Measurements from ENCODE around the gene FBXL14. TPM values are rescaled to one million over a fixed set of nuclear protein-coding genes. Genes with fewer than 3 reads are reported as not detected.

FBXL14 gene, protein sequence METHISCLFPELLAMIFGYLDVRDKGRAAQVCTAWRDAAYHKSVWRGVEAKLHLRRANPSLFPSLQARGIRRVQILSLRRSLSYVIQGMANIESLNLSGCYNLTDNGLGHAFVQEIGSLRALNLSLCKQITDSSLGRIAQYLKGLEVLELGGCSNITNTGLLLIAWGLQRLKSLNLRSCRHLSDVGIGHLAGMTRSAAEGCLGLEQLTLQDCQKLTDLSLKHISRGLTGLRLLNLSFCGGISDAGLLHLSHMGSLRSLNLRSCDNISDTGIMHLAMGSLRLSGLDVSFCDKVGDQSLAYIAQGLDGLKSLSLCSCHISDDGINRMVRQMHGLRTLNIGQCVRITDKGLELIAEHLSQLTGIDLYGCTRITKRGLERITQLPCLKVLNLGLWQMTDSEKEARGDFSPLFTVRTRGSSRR
- total RNA-seq (2014; rRNA removed; shearing (Covaris generic)), result 15.0 and 16.3 TPM in 2 replicates

- Histone ChIP-seq H3K36me3 (no peaks in the 10 kb centered on the region), H3K27me3 (no peaks in the 10 kb centered on the region), H3K4me1 (peaks cover 34% of the 10 kb centered on the region), H3K9me3 (replicated peaks) (no peaks in the 10 kb centered on the region), H3K27ac (peak within 1 kb of the TSS; percentile 37), H3K4me3 (peak within 1 kb of the TSS; percentile 78)
- peak; percentile 93 for DNase-seq
These were observed at the start of gene FBXL14 for GRCh38 chr12:1594261-1595025. TSS of gene FBXL14 (minus strand) at chr12:1594581. CDS start at chr12:1594066, 515 bp downstream.

- Histone ChIP-seq H3K27me3 (no peaks in the 10 kb centered on the region), H3K4me3 (no peak overlapping the region), H3K9me3 (replicated peaks) (no peaks in the 10 kb centered on the region), H3K36me3 (peaks cover 38% of the 10 kb centered on the region), H3K27ac (no peak overlapping the region), H3K4me1 (no peaks in the 10 kb centered on the region)
- DNase-seq, result no peak
These were observed 49.6 kb upstream of the FBXL14 start for GRCh38 chr12:1643905-1644533.

DNA sequence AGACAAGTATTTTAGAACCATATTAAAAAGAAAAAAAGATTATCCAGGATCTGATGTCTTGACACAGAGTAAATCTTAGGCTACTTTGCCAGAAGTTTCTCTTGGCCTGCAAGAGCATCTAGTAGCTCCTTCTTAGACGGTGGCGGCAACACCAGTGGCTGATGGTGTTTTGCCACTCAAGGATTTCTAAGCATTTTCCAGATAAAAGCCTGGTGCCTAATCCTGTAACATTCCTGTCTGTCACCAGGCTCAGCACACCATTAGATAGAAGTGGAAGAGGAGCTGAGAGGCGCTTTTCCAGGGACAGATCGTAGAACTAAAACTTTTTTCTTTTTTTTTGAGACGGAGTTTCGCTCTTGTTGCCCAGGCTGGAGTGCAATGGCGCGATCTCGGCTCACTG lies 48.7 kb upstream of the FBXL14 start:
- H3K4me1 ChIP-seq, result no peaks in the 10 kb centered on the region
- DNase-seq, result no peak
- H3K4me3 ChIP-seq, result no peak overlapping the region
- no peaks in the 10 kb centered on the region for H3K9me3 ChIP-seq (replicated peaks)
- H3K36me3 ChIP-seq, result peaks cover 36% of the 10 kb centered on the region
- no peaks in the 10 kb centered on the region for H3K27me3 ChIP-seq
- no peak overlapping the region for H3K27ac ChIP-seq

DNA sequence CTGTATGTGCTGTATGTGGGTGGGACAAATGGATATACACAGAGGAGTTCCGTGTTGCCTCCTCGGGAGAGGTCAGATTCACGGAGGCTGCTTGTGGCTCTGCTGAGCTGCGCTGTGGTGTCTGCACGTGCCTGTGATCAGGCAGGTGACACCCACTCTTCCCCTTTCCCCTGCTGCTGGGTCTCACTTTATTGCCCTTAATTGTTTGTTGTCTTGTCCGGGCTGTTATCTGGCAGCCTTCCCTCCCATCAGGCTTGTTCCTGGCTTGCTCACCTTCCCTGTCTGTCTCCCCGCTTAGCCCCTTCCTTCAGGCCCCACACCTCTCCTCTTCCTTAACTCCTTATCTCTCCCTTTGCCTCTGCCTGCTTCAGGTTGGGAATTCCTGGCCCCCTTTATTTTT lies 48.1 kb upstream of the FBXL14 start:
- Histone ChIP-seq H3K36me3 (peaks cover 34% of the 10 kb centered on the region), H3K27me3 (no peaks in the 10 kb centered on the region), H3K9me3 (replicated peaks) (no peaks in the 10 kb centered on the region), H3K4me1 (no peaks in the 10 kb centered on the region), H3K27ac (no peak overlapping the region), H3K4me3 (no peak overlapping the region)
- DNase-seq, result no peak

DNA sequence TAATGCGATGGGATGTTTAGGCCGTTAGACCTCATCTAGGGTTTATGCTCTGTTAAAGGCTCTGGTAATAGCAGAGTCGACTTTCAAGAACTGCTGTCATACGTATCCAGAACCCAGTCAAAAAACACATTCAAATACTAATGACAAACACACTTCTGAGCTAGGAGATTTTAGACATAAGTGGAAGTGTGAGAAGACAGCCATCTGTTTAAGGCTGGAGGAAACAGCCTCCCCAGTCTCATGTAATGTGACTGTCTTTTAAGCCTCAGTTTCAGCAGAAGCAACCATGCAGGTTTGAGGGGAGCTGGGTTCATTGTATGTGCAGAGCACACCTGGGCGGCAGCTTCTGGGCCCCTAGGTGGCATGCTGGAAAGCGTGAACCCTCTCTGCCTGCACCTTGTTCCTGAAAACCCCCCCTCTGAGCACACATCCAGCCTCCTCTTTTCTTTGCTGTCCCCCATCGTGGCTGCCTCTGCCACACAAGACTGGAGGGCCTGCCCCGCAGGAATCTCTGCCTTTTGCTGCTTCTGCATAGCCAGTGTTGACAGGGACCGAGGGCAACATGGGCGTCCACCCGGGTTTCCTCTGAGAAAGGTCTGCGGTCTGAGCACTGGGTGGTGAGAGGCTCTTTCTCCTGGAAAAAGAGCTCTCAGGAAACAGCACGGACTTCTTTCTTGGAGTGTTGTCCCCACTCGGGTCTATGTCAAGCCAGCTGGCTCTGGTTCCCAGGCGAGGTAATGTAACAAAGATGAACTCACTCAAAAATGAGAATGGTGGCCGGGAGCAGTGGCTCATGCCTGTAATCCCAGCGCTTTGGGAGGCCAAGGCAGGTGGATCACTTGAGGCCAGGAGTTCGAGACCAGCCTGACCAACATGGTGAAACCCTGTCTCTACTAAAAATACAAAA lies 46.2 kb upstream of the FBXL14 start:
- no peak overlapping the region for H3K4me3 ChIP-seq
- no peaks in the 10 kb centered on the region for H3K4me1 ChIP-seq
- no peak for DNase-seq
- H3K36me3 ChIP-seq, result peaks cover 28% of the 10 kb centered on the region
- H3K9me3 ChIP-seq (replicated peaks), result no peaks in the 10 kb centered on the region
- H3K27me3 ChIP-seq, result no peaks in the 10 kb centered on the region
- no peak overlapping the region for H3K27ac ChIP-seq

- no peak for DNase-seq
- Histone ChIP-seq H3K36me3 (peaks cover 33% of the 10 kb centered on the region), H3K4me3 (no peak overlapping the region), H3K27me3 (no peaks in the 10 kb centered on the region), H3K27ac (no peak overlapping the region), H3K9me3 (replicated peaks) (no peaks in the 10 kb centered on the region), H3K4me1 (no peaks in the 10 kb centered on the region)
These were observed 45.2 kb upstream of the FBXL14 start for GRCh38 chr12:1639538-1639937.

DNA sequence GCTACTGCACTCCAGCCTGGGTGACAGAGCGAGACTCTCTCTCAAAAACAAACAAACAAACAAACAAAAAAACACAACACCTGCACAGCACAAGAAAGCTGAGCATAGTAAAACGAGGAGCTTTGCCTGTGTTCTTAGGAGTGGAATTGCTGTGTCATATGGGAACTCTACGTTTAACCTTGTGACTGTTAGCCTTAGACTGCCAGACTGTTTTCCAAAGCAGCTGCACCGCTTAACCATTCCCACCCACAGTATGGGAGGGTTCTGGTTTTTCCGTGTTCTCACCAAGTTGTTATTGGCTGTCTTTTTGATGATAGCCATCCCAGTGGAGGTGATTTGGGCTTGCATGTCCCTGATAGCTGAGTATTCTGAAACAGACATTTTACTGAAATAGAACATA lies 43.8 kb upstream of the FBXL14 start:
- H3K36me3 ChIP-seq, result peaks cover 34% of the 10 kb centered on the region
- no peaks in the 10 kb centered on the region for H3K9me3 ChIP-seq (replicated peaks)
- DNase-seq, result no peak
- H3K27ac ChIP-seq, result no peak overlapping the region
- no peaks in the 10 kb centered on the region for H3K27me3 ChIP-seq
- no peak overlapping the region for H3K4me3 ChIP-seq
- no peaks in the 10 kb centered on the region for H3K4me1 ChIP-seq

DNA sequence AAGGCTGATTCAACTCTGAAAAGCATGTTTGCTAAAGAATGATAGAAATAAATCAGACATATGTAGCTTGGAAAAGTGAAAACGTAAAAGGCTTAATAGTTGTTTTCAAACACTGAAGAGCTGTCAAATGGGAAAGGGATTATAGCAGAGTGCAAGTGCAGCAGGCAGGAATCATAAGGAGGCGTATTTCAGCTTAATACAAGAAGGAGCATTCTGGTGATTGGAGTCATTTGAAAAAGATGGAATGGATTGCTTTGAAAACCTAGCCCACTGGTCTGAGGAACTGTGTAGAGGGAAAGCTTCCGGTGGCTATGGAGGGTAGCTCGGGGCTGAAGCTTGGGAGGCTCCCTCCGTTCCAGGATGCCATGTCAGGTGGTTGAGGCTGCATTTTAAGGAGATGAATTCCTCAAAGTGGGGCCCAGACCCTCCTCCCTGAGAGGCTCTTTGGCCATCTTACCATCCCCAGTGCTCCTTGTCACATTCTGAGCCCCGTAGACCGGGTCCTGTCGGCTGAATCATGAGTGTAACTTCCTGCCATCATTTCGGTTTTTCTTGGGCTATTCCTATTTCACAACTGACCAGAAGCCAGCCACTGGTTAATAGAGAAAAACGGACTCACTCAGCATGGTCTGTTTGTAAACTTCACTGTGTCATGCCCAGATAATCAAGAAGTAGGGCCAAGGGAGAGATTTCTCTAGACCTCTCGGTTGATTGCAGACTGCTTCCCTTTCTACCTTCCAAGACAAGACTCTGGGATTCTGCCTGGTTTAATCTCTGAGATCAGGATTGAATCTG lies 41.1 kb upstream of the FBXL14 start:
- DNase-seq, result no peak
- Histone ChIP-seq H3K27ac (no peak overlapping the region), H3K27me3 (no peaks in the 10 kb centered on the region), H3K4me3 (no peak overlapping the region), H3K36me3 (peaks cover 41% of the 10 kb centered on the region), H3K9me3 (replicated peaks) (no peaks in the 10 kb centered on the region), H3K4me1 (peaks cover 4% of the 10 kb centered on the region)

- DNase-seq, result peak; percentile 66 to 78
- Histone ChIP-seq H3K27me3 (no peaks in the 10 kb centered on the region), H3K9me3 (replicated peaks) (no peaks in the 10 kb centered on the region), H3K4me3 (no peak overlapping the region), H3K4me1 (peaks cover 4% of the 10 kb centered on the region), H3K27ac (no peak overlapping the region), H3K36me3 (peaks cover 37% of the 10 kb centered on the region)
These were observed 40.3 kb upstream of the FBXL14 start for GRCh38 chr12:1634590-1635191.

DNA sequence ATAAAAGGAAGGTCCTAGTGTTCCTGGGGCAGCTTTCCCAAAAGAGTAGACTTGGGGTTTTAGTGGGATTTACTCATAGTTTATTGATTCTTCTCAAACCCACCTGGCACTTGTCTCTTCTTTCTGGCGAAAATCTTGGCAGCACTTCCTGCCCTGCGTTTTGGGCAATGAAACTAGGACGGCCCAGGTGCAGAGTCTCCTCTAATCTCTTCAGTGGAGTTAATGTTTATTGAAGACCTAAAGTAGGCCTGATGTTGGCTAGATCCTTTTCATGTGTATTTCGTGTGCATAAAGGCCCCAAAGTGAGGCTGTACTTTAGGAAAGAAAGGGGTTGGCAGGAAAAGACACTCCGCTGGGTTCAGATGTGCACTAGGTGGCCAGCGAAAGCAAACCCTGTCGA lies 39.8 kb upstream of the FBXL14 start:
- no peak for DNase-seq
- Histone ChIP-seq H3K27ac (no peak overlapping the region), H3K27me3 (no peaks in the 10 kb centered on the region), H3K9me3 (replicated peaks) (no peaks in the 10 kb centered on the region), H3K4me3 (no peak overlapping the region), H3K4me1 (peaks cover 4% of the 10 kb centered on the region), H3K36me3 (peaks cover 37% of the 10 kb centered on the region)

DNA sequence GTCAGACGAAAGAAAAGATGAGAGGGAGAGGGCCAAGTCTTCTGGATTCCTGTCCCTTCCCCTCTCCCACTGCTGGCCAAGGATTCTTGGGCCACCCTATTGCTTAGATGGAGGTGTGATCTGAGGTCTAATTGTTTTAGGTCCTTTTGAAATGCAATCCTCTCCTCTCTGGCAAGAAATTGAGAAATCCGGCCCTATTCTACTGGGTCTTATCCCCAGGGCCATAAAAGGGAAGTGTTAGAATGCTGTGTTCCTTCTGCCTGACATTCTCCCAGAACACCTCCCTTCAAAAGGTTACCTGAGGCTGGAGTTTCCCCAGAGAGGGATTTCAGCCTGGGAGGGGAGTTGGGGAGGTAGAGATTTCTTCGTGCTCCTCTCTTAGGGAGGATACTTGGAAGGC lies 39.1 kb upstream of the FBXL14 start:
- no peak overlapping the region for H3K4me3 ChIP-seq
- H3K27ac ChIP-seq, result no peak overlapping the region
- no peak for DNase-seq

DNA sequence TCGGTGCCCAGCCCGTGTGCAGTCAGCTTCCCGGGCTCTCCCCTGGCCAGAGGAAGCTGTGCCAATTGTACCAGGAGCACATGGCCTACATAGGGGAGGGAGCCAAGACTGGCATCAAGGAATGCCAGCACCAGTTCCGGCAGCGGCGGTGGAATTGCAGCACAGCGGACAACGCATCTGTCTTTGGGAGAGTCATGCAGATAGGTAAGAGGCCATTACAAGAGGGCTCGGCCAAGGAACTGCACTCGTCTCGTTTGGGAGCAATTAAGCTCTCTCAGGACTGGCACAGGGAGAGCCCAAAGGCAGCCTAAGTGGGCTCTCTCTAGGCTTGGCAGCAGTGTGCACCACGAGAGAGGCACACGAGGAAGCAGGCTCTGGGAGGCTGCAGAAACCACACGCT lies 38.3 kb upstream of the FBXL14 start:
- Histone ChIP-seq H3K9me3 (replicated peaks) (no peaks in the 10 kb centered on the region), H3K27me3 (no peaks in the 10 kb centered on the region), H3K27ac (no peak overlapping the region), H3K36me3 (peaks cover 34% of the 10 kb centered on the region), H3K4me1 (peaks cover 8% of the 10 kb centered on the region), H3K4me3 (no peak overlapping the region)
- DNase-seq, result no peak

More for the DNA sequence above, 39.1 kb upstream of the FBXL14 start:
- Histone ChIP-seq H3K36me3 (peaks cover 37% of the 10 kb centered on the region), H3K4me1 (peaks cover 4% of the 10 kb centered on the region), H3K27me3 (no peaks in the 10 kb centered on the region), H3K9me3 (replicated peaks) (no peaks in the 10 kb centered on the region)

- no peaks in the 10 kb centered on the region for H3K27me3 ChIP-seq
- H3K4me3 ChIP-seq, result peak overlapping the region; percentile 69
These were observed 36.6 kb upstream of the FBXL14 start for GRCh38 chr12:1630827-1631591.

More at GRCh38 chr12:1630827-1631591, 36.6 kb upstream of the FBXL14 start:
- peak overlapping the region; percentile 66; the same call in 1 of the 2 replicates for H3K27ac ChIP-seq
- no peaks in the 10 kb centered on the region for H3K9me3 ChIP-seq (replicated peaks)
- peak; percentile 78 to 79 for DNase-seq
- H3K36me3 ChIP-seq, result peaks cover 29% of the 10 kb centered on the region
- H3K4me1 ChIP-seq, result peaks cover 8% of the 10 kb centered on the region

Measured in SJCRH30 (cell line).